Hepatocyte (in vitro differentiated cells): ENCODE data around the gene PDZD11. TPM values are rescaled to one million over a fixed set of nuclear protein-coding genes. Genes with fewer than 3 reads are reported as not detected.
"Not testable (repeated sequence)": the region's sequence is repeated elsewhere in the genome, so short reads cannot be mapped to it uniquely, and the experiment has no call there.

Experiments used
- DNase-seq: peaks from one replicate; pipeline ENCODE4 v3.0.0-alpha.2; 2016; ENCODE audit warnings: low spot score
- H2AFZ ChIP-seq: fragments of 200-600 bp; sonication (generic); 2 replicates; pipeline ENCODE4 v1.6.0; 2016; ENCODE audit warnings: antibody characterized with exemption, mild to moderate bottlenecking
- H3K27ac ChIP-seq: fragments of 200-600 bp; sonication (generic); 2 replicates; pipeline ENCODE4 v1.5.1; 2016; ENCODE audit warnings: mild to moderate bottlenecking
- H3K27me3 ChIP-seq: fragments of 200-600 bp; sonication (generic); 2 replicates; pipeline ENCODE4 v1.6.1; 2016
- H3K36me3 ChIP-seq: fragments of 200-600 bp; sonication (generic); replicated peaks from 2 replicates; pipeline ENCODE4 v1.5.1; 2016; ENCODE audit warnings: low read depth; ENCODE audit not compliant: insufficient read depth
- H3K4me1 ChIP-seq: fragments of 200-600 bp; sonication (generic); 2 replicates; pipeline ENCODE4 v1.5.1; 2016; ENCODE audit warnings: mild to moderate bottlenecking, moderate library complexity; ENCODE audit not compliant: insufficient read depth
- H3K4me2 ChIP-seq: fragments of 200-600 bp; sonication (generic); 2 replicates; pipeline ENCODE4 v1.6.0; 2016
- H3K4me3 ChIP-seq: fragments of 200-600 bp; sonication (generic); 2 replicates; pipeline ENCODE4 v1.5.1; 2016; ENCODE audit warnings: mild to moderate bottlenecking
- H3K79me2 ChIP-seq: fragments of 200-600 bp; sonication (generic); 2 replicates; pipeline ENCODE4 v1.6.0; 2017; ENCODE audit warnings: mild to moderate bottlenecking
- H3K9me2 ChIP-seq: fragments of 200-600 bp; sonication (generic); replicated peaks from 2 replicates; pipeline ENCODE4 v1.6.0; 2017; ENCODE audit warnings: mild to moderate bottlenecking; ENCODE audit not compliant: insufficient read depth
- H3K9me3 ChIP-seq: fragments of 200-600 bp; sonication (generic); 2 replicates; pipeline ENCODE4 v1.5.1; 2016; ENCODE audit warnings: low read depth, mild to moderate bottlenecking
- H4K20me1 ChIP-seq: fragments of 200-600 bp; sonication (generic); 2 replicates; pipeline ENCODE4 v1.6.0; 2016; ENCODE audit warnings: mild to moderate bottlenecking; ENCODE audit not compliant: insufficient read depth, poor library complexity, severe bottlenecking
- CTCF ChIP-seq: fragments of 200-600 bp; sonication (generic); IDR thresholded peaks from 2 replicates; pipeline ENCODE4 v1.5.1; 2016; ENCODE audit warnings: antibody characterized with exemption, mild to moderate bottlenecking; ENCODE audit not compliant: poor library complexity
- EZH2 ChIP-seq: fragments of 200-600 bp; sonication (generic); IDR thresholded peaks from 2 replicates; pipeline ENCODE4 v1.6.1; 2016; ENCODE audit warnings: antibody characterized with exemption, mild to moderate bottlenecking, borderline replicate concordance
- EZH2phosphoT487 ChIP-seq: fragments of 200-600 bp; sonication (generic); IDR thresholded peaks from one replicate; pipeline ENCODE4 v1.6.1; 2018; ENCODE audit warnings: antibody characterized with exemption, mild to moderate bottlenecking, low read depth, moderate library complexity; ENCODE audit not compliant: unreplicated experiment, severe bottlenecking
- WGBS: methylation state at CpG from one replicate; pipeline ENCODE4 v1.1.6; 2016; ENCODE audit warnings: low lambda C conversion rate; ENCODE audit errors: missing lambda C conversion rate; 5-methylcytosine and 5-hydroxymethylcytosine counted together
- polyA plus RNA-seq: library from polyadenylated mRNA; unstranded; fragments of >200 nt; fragmentation: Nextera tagmentation; extraction: Ambion mirVana; gene quantifications from 2 replicates; pipeline ENCODE4 v1.2.1, GENCODE V29; 2016
- total RNA-seq: library from RNA; depleted of rRNA; stranded (reverse); fragments of >200 nt; gene quantifications from 2 replicates; pipeline ENCODE4 v1.2.3, GENCODE V29; 2014

The PDZD11 gene
- total and polyA plus RNA-seq, 2 experiments from 2014 or later, result 38.8 to 52.5 TPM

- Histone ChIP-seq H2AFZ (no peak overlapping the region), H3K9me3 (no peaks in the 10 kb centered on the region), H4K20me1 (no peaks in the 10 kb centered on the region), H3K4me3 (no peak overlapping the region), H3K27me3 (no peaks in the 10 kb centered on the region), H3K36me3 (no peaks in the 10 kb centered on the region), H3K79me2 (no peaks in the 10 kb centered on the region), H3K9me2 (no peaks in the 10 kb centered on the region), H3K4me1 (no peaks in the 10 kb centered on the region), H3K27ac (no peak overlapping the region), H3K4me2 (no peak overlapping the region)
- 88% methylated on average over 2 of the region's 2 CpGs for WGBS
- DNase-seq, result no peak
- no peak for TF ChIP-seq EZH2
- TF ChIP-seq EZH2phosphoT487, result no peak
- TF ChIP-seq CTCF, result no peak
Measured at GRCh38 chrX:70247252-70247651, 42.5 kb downstream of the PDZD11 start.

GRCh38 chrX:70244881-70245280 is 44.8 kb downstream of the PDZD11 start:
- H3K4me1 ChIP-seq, result no peaks in the 10 kb centered on the region
- DNase-seq, result no peak
- no peak overlapping the region for H2AFZ ChIP-seq
- H3K36me3 ChIP-seq, result no peaks in the 10 kb centered on the region
- no peaks in the 10 kb centered on the region for H4K20me1 ChIP-seq
- no peaks in the 10 kb centered on the region for H3K79me2 ChIP-seq
- H3K27ac ChIP-seq, result no peak overlapping the region
- H3K27me3 ChIP-seq, result no peaks in the 10 kb centered on the region
- no peak overlapping the region for H3K4me2 ChIP-seq
- WGBS, result 74% methylated on average over 6 of the region's 6 CpGs
- TF ChIP-seq EZH2phosphoT487 (no peak), CTCF (no peak), EZH2 (no peak)
- no peak overlapping the region for H3K4me3 ChIP-seq
- no peaks in the 10 kb centered on the region for H3K9me2 ChIP-seq
- H3K9me3 ChIP-seq, result no peaks in the 10 kb centered on the region

GRCh38 chrX:70243601-70244000 is 46.1 kb downstream of the PDZD11 start:
- DNase-seq, H3K9me3 ChIP-seq, H3K4me2 ChIP-seq, H3K9me2 ChIP-seq, H3K4me1 ChIP-seq, H3K27ac ChIP-seq, H3K79me2 ChIP-seq, H3K27me3 ChIP-seq, H2AFZ ChIP-seq, H3K36me3 ChIP-seq, H3K4me3 ChIP-seq, H4K20me1 ChIP-seq: not testable (repeated sequence)
- WGBS, result 66% methylated on average over 5 of the region's 5 CpGs

GRCh38 chrX:70241501-70241900 is 48.2 kb downstream of the PDZD11 start:
- no peak overlapping the region for H3K4me3 ChIP-seq
- no peaks in the 10 kb centered on the region for H4K20me1 ChIP-seq
- H3K27me3 ChIP-seq, result no peaks in the 10 kb centered on the region
- no peak overlapping the region for H3K27ac ChIP-seq
- DNase-seq, result no peak
- WGBS, result 81% methylated on average over 2 of the region's 2 CpGs
- no peaks in the 10 kb centered on the region for H3K9me3 ChIP-seq
- no peaks in the 10 kb centered on the region for H3K9me2 ChIP-seq
- no peaks in the 10 kb centered on the region for H3K36me3 ChIP-seq
- H2AFZ ChIP-seq, result no peak overlapping the region
- no peak overlapping the region for H3K4me2 ChIP-seq
- no peaks in the 10 kb centered on the region for H3K4me1 ChIP-seq
- H3K79me2 ChIP-seq, result no peaks in the 10 kb centered on the region
- TF ChIP-seq EZH2, result no peak
- no peak for TF ChIP-seq CTCF
- TF ChIP-seq EZH2phosphoT487, result no peak
